Duodenal mucosa (tissue), 2 donors: Measurements from ENCODE around the gene ALDH3B1.

Experiments used
- H3K27ac ChIP-seq: one replicate; pipeline ENCODE4 v1.7.0; 2013; ENCODE audit warnings: low read depth, low read length
- H3K27me3 ChIP-seq, 2 donors: one replicate each; pipeline ENCODE4 v1.7.0; 2013; ENCODE audit warnings: low read length in 2 of 2, control low read depth in 1 of 2; ENCODE audit not compliant: insufficient read depth in 2 of 2, control insufficient read depth in 1 of 2
- H3K36me3 ChIP-seq, 2 donors: one replicate each; pipeline ENCODE4 v1.7.0; 2013; ENCODE audit warnings: low read length in 2 of 2, control low read depth in 1 of 2; ENCODE audit not compliant: insufficient read depth in 2 of 2, control insufficient read depth in 1 of 2
- H3K4me1 ChIP-seq, 2 donors: one replicate each; pipeline ENCODE4 v1.7.0; 2013; ENCODE audit warnings: low read length in 2 of 2, control low read depth in 1 of 2; ENCODE audit not compliant: insufficient read depth in 2 of 2, control insufficient read depth in 1 of 2
- H3K4me3 ChIP-seq, 2 donors: one replicate each; pipeline ENCODE4 v1.7.0; 2013; ENCODE audit warnings: low read length in 2 of 2, low read depth in 1 of 2
- H3K9ac ChIP-seq, 2 donors: one replicate each; pipeline ENCODE4 v1.7.0; 2013; ENCODE audit warnings: low read length in 2 of 2, low read depth in 1 of 2
- H3K9me3 ChIP-seq, 2 donors: one replicate each; pipeline ENCODE4 v1.7.0; 2013; ENCODE audit warnings: low read length in 2 of 2, control low read depth in 1 of 2; ENCODE audit not compliant: control insufficient read depth in 1 of 2

ALDH3B1 gene

DNA sequence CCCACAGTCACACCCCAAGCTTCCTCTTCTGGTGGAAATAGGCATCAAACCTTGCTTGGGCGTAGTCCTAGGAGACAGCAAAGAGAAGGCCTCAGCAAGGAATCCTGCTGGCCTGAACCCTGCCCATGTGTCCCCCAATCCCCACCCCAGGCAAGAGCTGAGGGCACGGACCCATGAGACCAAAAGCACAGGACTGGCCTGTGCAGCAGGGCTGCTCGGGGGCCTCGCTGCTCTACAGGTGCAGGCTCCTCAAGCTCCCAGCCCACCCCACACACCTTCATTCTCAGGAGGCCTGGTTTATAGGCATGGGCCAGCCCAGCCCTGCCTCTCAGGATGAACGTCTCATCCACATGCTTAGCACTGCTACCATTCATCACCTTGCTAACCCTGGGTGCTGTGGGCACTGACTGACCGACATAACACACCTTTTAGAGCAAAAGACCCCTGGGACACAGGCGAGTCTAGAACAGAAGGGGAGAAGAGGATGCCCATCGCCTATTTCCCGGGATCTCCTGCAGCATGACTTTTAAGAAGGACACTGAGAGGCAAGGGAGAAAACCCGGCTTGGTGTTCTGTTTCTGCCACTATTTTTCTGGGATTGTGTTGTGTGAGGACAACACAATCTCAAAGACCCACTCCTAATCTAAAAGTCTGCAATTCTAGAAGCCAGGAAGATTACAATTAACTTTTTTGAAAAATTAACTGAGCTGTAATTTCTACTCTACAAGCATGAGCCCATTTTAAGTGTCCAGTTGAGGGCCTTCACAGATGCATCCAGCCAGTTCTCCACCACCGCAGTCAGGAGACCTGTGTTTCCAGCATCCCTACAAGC is 44.1 kb downstream of the ALDH3B1 start:
- H3K27me3 ChIP-seq, result no peaks in the 10 kb centered on the region
- H3K9me3 ChIP-seq, result no peaks in the 10 kb centered on the region
- no peaks in the 10 kb centered on the region for H3K4me1 ChIP-seq
- peaks cover 10 to 61% of the 10 kb centered on the region in 2 donors for H3K36me3 ChIP-seq
- H3K27ac ChIP-seq, result no peak overlapping the region
- no peak overlapping the region for H3K4me3 ChIP-seq
- H3K9ac ChIP-seq, result no peak overlapping the region

DNA sequence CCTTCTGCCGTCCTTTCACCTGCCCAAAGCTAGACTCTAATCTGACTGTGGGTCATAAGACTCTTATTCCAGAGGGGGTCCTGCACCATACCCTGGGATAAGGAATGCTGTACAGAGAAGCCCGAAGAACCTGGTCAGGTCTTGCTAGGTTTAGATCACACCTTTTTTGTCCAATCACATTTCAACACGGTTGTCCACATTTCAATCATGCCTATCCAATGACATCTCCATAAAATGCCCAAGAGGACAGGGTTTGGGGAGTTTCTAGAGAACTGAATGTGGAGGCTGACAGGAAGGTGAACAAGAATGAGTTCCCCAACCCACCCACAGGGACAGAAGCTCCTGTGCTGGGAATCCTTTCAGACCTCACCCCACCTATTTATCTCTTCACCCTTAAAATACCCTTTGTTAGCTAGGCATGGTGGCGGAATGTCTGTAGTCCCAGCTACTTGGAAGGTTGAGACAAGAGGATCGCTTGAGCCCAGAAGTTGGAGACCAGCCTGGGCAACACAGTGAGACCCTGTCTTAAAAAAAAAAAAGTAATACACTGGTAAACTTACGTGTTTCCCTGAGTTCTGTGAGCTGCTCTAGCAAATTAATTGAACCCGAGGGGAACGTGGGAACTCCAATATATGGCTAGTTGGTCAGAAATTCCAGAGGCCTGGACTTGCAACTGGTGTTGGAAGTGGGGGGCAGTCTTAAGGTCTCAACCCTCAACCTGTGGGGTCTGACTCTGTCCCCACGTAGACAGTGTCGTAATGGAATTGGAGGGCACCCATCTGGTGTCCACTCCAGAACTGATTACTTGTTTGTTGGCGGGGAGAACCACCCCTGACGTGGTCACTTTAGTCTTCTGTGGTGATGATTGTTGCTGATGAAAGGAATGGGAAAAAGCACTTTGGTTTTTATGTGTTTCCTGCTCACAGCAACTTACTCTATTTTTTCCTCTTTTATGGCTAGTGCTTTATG is 46.5 kb downstream of the ALDH3B1 start:
- H3K27ac ChIP-seq, result no peak overlapping the region
- no peaks in the 10 kb centered on the region for H3K27me3 ChIP-seq
- H3K9me3 ChIP-seq, result no peaks in the 10 kb centered on the region
- no peak overlapping the region for H3K9ac ChIP-seq
- H3K4me1 ChIP-seq, result no peaks in the 10 kb centered on the region
- no peak overlapping the region for H3K4me3 ChIP-seq
- peaks cover 5 to 49% of the 10 kb centered on the region in 2 donors for H3K36me3 ChIP-seq

- peaks cover 17 to 50% of the 10 kb centered on the region in 2 donors for H3K36me3 ChIP-seq
- no peak overlapping the region for H3K4me3 ChIP-seq
- H3K9me3 ChIP-seq, result no peaks in the 10 kb centered on the region
- H3K9ac ChIP-seq, result no peak overlapping the region
- no peaks in the 10 kb centered on the region for H3K4me1 ChIP-seq
- H3K27me3 ChIP-seq, result no peaks in the 10 kb centered on the region
- no peak overlapping the region for H3K27ac ChIP-seq
These were observed 47.7 kb downstream of the ALDH3B1 start for GRCh38 chr11:68057807-68058206.

DNA sequence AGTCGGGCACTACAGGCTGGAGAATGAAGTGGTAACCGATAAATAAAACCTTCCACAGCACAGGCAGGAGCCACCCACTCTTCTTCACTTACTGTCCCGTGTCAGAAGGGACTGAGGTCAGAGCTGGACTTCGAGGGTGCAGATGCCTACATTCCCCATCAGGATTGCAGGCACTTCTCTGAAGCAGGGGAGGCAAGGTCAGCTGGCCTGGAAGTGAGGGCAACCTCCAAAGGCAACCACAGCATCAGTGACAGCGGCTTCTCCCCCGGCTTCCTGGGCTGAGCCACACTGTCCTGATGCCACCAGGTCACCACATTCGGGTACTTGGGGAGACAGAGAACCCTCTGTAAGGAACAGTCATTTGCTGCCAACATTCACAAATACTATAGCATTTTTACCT is 51.4 kb downstream of the ALDH3B1 start:
- Histone ChIP-seq H3K9ac (no peak overlapping the region), H3K4me1 (no peaks in the 10 kb centered on the region), H3K36me3 (peaks cover 35 to 66% of the 10 kb centered on the region in 2 donors), H3K9me3 (no peaks in the 10 kb centered on the region), H3K27me3 (no peaks in the 10 kb centered on the region), H3K27ac (no peak overlapping the region), H3K4me3 (no peak overlapping the region)

DNA sequence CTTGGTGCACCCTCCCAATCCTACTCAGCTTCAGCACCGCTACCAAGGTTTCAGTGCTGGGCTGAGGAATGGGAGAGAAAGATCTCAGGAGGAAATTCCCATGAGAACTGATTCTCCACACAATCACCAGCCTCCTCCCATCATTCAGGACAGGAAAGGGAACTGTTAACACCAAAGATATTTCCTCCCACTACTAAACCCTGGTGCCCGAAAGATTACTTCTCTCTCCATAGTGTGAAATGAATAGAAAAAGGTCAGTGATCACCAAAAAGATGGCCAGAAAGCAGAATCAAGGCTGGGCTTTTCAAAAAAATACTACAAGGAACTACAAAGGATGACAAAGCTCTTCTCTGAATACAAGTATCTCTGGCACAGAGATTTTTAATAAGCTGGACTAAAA is 54.8 kb downstream of the ALDH3B1 start:
- H3K4me3 ChIP-seq, result no peak overlapping the region
- H3K9me3 ChIP-seq, result no peaks in the 10 kb centered on the region
- H3K27me3 ChIP-seq, result no peaks in the 10 kb centered on the region
- no peak overlapping the region for H3K27ac ChIP-seq
- no peaks in the 10 kb centered on the region for H3K4me1 ChIP-seq
- H3K9ac ChIP-seq, result no peak overlapping the region
- peaks cover 59 to 84% of the 10 kb centered on the region in 2 donors for H3K36me3 ChIP-seq

- no peaks in the 10 kb centered on the region for H3K4me1 ChIP-seq
- no peak overlapping the region for H3K4me3 ChIP-seq
- H3K9ac ChIP-seq, result no peak overlapping the region
- H3K27ac ChIP-seq, result no peak overlapping the region
- no peaks in the 10 kb centered on the region for H3K27me3 ChIP-seq
- H3K9me3 ChIP-seq, result no peaks in the 10 kb centered on the region
- H3K36me3 ChIP-seq, result peaks cover 65 to 88% of the 10 kb centered on the region in 2 donors
These were observed 55.7 kb downstream of the ALDH3B1 start for GRCh38 chr11:68065841-68066240.

GRCh38 chr11:68066742-68067141 is 56.6 kb downstream of the ALDH3B1 start:
- Histone ChIP-seq H3K36me3 (peaks cover 67 to 89% of the 10 kb centered on the region in 2 donors), H3K9ac (no peak overlapping the region), H3K4me1 (no peaks in the 10 kb centered on the region), H3K4me3 (no peak overlapping the region), H3K27ac (no peak overlapping the region), H3K27me3 (no peaks in the 10 kb centered on the region), H3K9me3 (no peaks in the 10 kb centered on the region)

GRCh38 chr11:68067991-68068390 is 57.9 kb downstream of the ALDH3B1 start:
- Histone ChIP-seq H3K9ac (no peak overlapping the region), H3K4me1 (no peaks in the 10 kb centered on the region), H3K27me3 (no peaks in the 10 kb centered on the region), H3K4me3 (no peak overlapping the region), H3K9me3 (no peaks in the 10 kb centered on the region), H3K36me3 (peaks cover 58 to 82% of the 10 kb centered on the region in 2 donors), H3K27ac (no peak overlapping the region)

DNA sequence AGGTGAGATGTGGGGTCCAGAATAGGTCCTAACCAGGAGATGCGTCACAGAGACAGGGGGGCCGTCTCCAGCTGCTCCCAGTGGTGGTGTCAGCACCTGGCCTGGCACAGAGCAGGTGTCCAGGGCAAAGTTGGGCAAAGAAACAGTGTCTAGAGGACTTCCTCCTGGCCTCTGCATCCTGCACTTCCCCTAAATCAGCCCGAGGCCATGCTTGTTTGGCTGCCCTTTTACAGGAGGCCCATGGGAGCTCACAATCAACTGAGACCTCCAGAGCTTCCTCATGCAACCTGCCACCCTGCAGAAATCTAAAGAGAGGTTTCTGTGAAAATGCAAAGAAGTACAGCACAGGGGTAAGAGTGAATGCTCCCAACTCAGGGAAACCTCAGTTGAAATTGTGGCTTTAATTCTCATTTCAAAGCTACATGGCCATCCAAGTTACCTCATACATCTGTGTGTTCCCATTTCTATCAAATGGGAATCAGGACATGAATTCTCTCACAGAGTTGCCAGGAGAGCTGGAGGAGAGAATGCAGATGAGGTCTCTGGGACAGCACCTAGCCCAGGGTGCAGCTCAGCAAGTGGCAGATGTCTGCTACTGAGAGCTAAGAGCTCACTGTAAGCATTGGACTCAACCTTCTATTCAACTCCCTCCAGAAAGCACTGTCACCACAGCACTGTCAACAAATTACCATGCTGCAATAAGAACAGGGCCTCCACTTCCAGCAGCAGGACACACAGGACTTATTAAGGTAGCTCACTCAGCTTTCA is 61.3 kb downstream of the ALDH3B1 start:
- Histone ChIP-seq H3K4me1 (no peaks in the 10 kb centered on the region), H3K27ac (no peak overlapping the region), H3K36me3 (peaks cover 51 to 78% of the 10 kb centered on the region in 2 donors), H3K9me3 (no peaks in the 10 kb centered on the region), H3K27me3 (no peaks in the 10 kb centered on the region), H3K4me3 (no peak overlapping the region), H3K9ac (no peak overlapping the region)
